ENCODE data around the gene PTPA.
A peak's percentile ranks its signal among the peaks of the same experiment; 100 is the strongest.

The PTPA gene

GRCh38 chr9:129110740-129111527, at the start of gene PTPA, which contains the start of gene CRAT:
TSS of gene PTPA (plus strand) at chr9:129111415. CDS start at chr9:129111601, 186 bp downstream.
TSS of gene CRAT (minus strand) at chr9:129110793. CDS start at chr9:129110509, 284 bp downstream.
- peak; percentile 94 for DNase-seq

- DNase-seq: no peak
Measured at GRCh38 chr9:129063061-129063460, 48.2 kb upstream of the PTPA start.

- no peak for DNase-seq
Measured at GRCh38 chr9:129064499-129064908, 46.7 kb upstream of the PTPA start.

- no peak for DNase-seq
Measured at GRCh38 chr9:129068110-129068509, 43.1 kb upstream of the PTPA start.

- DNase-seq: no peak
Measured at GRCh38 chr9:129068990-129069861, 42.0 kb upstream of the PTPA start.

- DNase-seq: no peak
Measured at GRCh38 chr9:129069862-129070641, 41.2 kb upstream of the PTPA start.

- no peak for DNase-seq
Measured at GRCh38 chr9:129070696-129071525, 40.3 kb upstream of the PTPA start.

- DNase-seq: no peak
Measured at GRCh38 chr9:129071526-129072126, 39.6 kb upstream of the PTPA start.

- no peak for DNase-seq
Measured at GRCh38 chr9:129072171-129072570, 39.0 kb upstream of the PTPA start.

- no peak for DNase-seq
Measured at GRCh38 chr9:129073404-129073803, 37.8 kb upstream of the PTPA start.

- DNase-seq: no peak
Measured at GRCh38 chr9:129074106-129074505, 37.1 kb upstream of the PTPA start.

GRCh38 chr9:129075996-129076639, 35.1 kb upstream of the PTPA start:
- DNase-seq: no peak

- no peak for DNase-seq
Measured at GRCh38 chr9:129076640-129077037, 34.6 kb upstream of the PTPA start.

GRCh38 chr9:129077236-129077635, 34.0 kb upstream of the PTPA start:
- no peak for DNase-seq

GRCh38 chr9:129078691-129079503, 32.3 kb upstream of the PTPA start:
- no peak for DNase-seq

- DNase-seq: no peak
Measured at GRCh38 chr9:129079829-129080228, 31.4 kb upstream of the PTPA start.

- no peak for DNase-seq
Measured at GRCh38 chr9:129080298-129080600, 31.0 kb upstream of the PTPA start.

- peak; percentile 98 for DNase-seq
Measured at GRCh38 chr9:129080601-129081387, 30.4 kb upstream of the PTPA start, which contains the start of gene DOLPP1. TSS of gene DOLPP1 (plus strand) at chr9:129081111. CDS start at chr9:129081132, 21 bp downstream.

GRCh38 chr9:129081388-129081904, 29.8 kb upstream of the PTPA start:
- DNase-seq: no peak
